HG03521 (cell line): ENCODE data around the gene CFAP57.
A peak's percentile ranks its signal among the peaks of the same experiment; 100 is the strongest.
"Not testable (repeated sequence)": the region's sequence is repeated elsewhere in the genome, so short reads cannot be mapped to it uniquely, and the experiment has no call there.

Experiments used
- ATAC-seq: cut with Tn5 transposase; IDR thresholded peaks from one replicate; pipeline ENCODE4 v1.9.1; 2021; ENCODE audit warnings: mild to moderate bottlenecking, moderate library complexity; ENCODE audit not compliant: unreplicated experiment

CFAP57 gene

DNA sequence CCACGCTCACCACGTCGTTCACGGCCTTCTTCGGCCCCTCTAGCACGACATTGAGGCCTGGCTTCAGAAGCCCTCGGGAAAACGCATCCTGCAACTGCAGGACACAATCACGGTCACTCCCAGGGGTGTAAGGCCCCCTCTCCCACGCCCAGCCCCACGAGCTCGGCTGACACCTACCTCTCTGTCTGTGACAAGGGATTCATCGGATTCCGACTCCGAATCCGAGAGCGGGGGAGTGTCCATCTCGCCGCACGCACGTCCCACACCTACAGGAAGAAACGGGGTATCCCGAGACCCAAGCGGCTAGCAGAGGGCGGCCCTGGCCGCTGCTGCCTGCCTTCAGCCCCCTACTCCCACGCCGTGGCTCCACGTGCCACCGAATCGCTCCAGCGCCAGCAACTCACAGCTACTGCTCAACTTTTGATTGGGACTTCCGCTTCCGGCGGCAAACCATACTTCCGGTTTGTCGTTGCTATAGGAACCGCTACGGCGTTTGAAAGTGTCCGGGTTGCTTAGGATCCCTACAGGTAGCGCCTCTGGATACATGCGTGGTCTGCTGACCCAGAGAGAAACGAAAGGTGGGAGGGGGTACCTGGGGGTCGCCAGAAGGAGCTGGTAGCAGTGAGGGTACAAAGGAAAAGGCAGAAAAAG lies at the start of gene CFAP57, which contains the start of gene EBNA1BP2:
Gene CFAP57, plus strand, starts transcription at position 455 of the 651 bp plus-strand sequence. CDS start 424 bp downstream, outside the sequence.
Gene EBNA1BP2, minus strand, starts transcription at position 415 of the 651 bp plus-strand sequence. Its CDS starts 172 bp downstream, at position 243.
- peak; percentile 85 for ATAC-seq

DNA sequence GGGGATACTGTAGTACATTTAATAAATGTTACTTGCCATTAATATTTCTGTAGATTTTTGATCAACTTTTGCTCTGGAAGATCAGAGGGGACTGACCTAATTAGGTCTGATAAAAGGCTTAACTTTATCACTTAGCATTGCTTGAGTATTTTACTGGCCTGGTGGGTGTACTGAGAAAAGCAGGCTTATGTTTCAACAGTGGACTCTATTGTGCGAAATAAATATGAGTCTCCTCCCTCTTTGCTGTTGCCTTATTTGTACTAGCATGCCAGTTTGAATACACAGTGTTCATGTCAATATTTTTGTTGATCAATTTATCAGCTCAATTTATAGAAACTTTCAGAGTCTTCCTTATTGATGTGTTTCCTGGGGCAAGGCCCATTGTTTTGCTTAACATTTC lies 49.1 kb upstream of the CFAP57 start:
- ATAC-seq: no peak

DNA sequence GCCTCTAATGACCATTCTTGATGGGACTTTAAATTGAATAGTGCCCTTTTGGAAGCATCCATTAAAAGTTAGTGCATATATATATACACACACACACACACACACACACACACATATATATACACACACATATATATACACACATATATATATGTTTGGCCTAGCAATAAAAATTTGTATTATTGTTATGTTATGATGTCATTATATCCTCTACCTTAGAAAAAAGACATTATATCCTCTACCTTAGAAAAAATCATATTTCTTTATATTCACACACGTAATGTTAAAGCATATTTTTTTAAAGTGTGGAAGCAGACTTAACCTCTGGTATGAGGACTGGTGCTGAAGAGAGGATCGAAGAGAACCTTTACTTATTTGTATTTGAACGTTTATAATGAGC lies 43.3 kb upstream of the CFAP57 start:
- ATAC-seq: no peak

DNA sequence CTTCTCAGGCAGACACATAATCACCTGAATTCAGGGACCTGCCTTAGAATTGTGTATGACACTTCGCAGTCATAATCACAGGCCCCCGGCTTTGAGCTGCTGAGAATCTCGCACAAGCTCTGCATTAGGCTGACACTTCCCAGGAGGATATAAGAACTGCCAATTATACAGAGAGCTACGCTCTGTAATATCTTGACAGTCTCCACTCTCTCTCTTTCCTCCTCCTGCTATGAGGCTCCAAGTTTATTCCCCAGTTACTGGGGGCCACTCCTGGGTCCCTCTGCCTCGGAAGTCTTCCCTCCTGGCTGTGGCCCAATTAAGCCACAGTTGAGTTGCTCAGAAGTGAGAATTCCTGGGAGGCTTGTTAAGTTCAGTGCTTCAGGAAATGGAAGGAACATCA lies 42.7 kb upstream of the CFAP57 start:
- ATAC-seq: no peak

DNA sequence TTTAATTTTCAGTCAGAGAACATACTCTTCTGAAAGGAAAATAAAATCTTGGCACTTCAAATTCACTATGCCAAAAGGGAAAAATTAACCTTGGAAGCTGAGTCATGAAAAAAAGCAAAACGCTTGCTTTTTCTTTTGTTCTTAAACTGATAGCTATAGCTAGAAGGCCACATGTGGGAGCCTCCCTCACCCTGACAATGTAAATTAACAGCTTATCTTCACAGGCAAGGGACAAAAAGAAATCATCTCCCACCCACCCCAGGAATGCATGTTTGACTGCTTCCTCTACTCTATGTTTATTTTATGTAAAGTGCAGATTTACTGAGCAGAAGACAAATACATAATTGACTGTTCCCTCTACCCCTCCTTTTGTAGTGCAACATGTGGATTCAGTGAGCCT lies 38.1 kb upstream of the CFAP57 start:
- ATAC-seq: no peak

DNA sequence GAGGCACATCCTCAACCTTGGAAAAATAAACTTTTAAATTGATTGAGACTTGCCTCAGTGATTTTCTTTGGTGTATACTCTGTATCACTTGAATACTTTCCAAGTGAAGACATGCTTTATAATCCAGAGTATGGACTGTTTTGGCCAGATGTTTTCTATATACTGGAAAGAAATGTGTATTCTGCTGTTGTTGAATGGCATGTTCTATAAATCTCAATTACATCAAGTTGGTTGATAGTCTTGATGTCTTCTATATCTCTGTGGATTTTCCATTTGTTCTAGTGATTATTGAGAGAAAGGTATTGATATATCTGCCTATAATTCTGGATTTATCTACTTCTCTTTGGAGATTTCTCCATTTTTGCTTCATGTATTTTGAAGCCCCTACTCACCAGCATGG lies 37.5 kb upstream of the CFAP57 start:
- ATAC-seq: no peak

DNA sequence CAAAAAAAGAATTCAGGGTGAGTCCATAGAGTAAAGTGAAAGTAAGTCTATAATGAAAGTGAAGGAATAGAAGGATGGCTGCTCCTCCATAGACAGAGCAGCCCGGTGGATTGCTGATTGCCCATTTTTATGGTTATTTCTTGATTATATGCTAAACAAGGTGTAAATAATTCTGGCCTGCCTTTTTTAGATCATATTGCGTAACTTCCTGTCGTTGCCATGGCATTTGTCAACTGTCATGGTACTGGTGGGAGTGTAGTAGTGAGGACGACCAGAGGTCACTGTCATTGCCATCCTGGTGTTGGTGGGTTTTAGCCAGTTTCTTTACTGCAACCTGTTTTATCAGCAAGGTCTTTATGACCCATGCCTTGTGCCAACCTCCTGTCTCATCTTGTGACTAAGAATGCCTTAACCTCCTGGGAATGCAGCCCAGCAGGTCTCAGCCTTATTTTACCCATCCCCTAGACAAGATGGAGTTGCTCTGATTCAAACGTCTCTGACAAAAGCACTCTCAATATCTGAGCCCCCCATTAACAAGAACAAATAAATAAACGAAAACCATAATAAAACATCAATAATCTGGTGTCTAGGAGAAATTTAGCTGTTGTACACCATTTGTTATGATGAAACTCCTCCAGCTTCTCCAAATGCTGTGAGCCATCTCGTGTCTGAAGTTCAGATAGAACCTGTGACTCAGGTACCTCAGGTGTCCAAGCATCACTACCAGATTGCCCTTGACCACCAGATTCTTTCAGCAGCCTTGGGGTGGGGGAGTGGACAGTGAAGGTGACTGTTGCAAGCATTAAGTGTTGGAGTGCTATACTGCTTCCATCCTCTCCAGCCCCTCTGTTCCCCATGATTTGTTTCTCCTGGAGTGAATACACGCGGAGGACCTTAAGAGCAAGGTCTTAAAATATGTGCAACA lies 36.0 kb upstream of the CFAP57 start:
- no peak for ATAC-seq

DNA sequence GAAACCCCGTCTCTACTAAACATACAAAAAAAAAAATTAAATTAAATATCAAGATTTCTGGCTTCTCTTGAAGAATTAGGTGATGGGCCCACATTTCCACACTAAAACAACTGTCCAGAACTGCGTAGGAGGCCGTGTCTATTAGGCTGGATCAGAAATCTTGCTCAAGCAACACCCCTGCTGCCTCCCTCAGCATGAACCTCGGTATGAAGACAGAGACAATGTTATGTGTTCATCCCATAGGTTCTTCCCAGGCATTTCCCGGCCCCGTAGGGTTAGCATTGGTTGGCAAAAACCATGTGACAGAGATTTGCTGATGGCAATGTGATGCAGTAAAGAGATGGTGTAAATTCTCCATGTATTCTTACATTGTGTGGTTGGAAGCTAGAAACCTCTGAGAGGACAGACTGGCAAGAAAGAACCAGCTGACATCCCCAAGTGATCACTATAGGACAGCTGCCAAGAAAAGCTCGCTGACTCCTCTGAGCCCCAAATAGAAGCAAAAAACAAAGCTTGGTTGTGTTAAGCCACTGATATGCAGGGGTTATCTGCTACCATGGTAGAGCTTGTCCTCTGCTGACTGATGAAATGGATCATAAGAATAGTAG lies 34.6 kb upstream of the CFAP57 start:
- no peak for ATAC-seq

DNA sequence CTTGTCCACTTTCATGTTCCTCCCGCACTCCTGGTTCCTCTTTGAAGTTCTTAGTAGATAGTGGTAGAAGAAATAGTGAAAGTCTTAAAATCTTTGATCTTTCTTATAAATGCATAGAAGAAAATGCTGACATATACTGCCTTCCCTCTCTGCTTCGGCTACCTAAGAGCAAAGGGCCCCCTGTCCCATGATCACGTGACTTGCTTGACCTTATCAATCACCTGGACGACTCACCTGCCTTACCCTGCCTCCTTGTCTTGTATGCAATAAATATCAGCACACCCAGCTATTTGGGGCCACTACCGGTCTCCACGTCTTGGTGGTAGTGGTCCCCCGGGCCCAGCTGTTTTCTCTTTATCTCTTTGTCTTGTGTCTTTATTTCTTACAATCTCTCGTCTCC lies 32.8 kb upstream of the CFAP57 start:
- ATAC-seq: not testable (repeated sequence)

DNA sequence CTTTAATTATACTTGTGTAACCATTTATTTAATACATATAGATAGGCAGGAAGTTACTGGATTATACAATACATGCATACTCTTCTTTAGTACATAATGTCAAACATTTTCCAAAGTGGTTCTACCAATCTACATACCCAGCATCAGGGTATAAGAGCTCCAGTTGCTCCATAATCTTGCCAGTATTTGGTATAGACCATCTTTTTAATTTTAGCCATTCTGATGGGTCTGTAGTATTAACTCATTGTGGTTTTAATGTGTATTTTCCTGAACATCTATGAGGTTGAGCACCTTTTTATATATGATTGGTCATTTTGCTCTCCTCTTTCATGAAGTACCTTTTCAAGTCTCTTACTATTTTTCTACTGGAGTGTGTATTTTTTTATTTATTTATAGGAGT lies 32.1 kb upstream of the CFAP57 start:
- no peak for ATAC-seq

DNA sequence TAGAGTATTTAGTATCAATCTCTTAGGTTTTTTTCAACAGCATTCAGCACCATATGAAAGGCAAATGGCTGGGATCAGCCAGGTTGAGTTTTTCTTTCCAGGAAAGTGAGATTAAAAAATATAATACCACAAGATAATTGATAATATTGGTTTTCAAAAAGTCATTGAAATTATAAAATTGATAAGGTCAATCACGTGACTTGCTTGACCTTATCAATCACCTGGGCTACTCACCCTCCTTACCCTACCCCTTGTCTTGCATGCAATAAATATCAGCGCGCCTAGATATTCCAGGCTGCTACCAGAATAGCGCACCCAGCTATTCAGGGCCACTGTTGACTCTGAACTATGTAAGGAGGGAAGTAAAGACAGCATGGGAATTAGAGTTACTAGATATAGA lies 31.5 kb upstream of the CFAP57 start:
- no peak for ATAC-seq

DNA sequence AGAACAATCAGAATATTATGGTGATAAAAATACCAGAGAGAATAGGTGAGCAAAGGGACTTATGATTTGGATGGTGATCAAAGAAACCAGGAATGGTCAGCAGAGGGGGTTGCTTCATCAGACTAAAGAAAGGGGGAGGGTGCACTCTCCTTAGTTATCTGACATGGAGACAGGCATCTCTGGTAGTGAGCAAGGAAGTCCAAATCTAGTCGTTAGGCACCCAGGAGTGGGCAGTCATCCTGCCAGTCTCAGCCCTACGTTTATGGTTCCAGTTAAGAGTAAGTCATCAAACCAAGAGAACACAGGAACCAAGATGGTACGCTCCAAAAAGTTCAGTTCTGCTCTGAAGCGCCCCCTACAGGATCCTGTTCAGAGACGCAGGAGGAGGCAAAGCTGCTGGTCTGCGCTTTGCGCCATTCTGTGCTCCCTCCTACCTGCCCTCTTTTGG lies 28.7 kb upstream of the CFAP57 start:
- no peak for ATAC-seq

DNA sequence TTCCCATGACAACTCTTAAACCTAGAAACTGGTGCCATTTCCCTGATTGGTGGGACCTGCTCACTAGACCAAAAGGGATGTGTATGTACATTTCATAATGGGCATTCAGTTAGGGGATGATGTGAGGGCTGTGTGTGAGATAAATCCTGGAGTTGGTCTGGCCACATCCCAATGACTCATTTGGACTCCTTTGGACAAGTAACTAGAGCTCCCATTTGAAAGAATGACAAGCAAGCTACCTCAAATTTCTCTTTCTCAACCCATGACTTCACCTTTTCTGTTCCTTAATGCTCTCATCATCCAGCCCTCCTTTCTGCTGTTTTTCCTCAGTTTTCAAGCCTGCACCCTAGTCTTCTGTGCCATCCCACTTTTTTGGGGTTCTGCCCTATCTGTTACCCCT lies 27.9 kb upstream of the CFAP57 start:
- ATAC-seq: no peak

DNA sequence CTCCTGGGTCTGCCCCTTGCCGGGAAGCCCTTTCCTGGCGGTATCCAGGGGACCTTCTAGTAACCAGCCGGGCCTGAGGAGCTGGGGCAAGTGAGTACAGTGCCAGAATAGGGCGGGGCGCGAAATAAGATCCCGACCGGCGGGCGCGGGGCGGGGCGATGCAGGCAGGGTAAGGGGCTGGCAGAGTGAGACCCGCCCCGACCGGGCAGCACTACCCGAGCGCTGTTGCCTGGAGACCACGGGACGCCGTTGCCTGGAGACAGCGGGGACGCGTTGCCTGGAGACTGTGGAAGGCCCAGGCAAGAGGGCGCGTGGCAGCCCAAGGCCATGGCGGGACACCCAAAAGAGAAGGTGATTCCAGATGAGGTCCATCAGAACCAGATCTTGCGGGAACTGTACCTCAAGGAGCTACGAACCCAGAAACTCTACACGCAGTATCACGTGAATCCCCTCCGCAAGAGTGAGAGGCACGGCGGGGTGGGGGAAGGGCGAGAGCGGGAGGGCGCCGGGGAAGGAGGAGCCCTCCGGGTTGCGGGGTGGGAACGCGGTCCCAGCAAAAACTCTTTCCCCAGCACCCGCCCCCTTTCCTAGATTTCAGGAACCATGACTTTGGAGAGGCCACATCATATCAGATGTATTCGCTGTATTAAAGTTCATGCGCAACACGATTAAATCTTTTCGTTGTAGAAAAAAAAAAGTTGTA lies 24.4 kb upstream of the CFAP57 start:
- no peak for ATAC-seq

DNA sequence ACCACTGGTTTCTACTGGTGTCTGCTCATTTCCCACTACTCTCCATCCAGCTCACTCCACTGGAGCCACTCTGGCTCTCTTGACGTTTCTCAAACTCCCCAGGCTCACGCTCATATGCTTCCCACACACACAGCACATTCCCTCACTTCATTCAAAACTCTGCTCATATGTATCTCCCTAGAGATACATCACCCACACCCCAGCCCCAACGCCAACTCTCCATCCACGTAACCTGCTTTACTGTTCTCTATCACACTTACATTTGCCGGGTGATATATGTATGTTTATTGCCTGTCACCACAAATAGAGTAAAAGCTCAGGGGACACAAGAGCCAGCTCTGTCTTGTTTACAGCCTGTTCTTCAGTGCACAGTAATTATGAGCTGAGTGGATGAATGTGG lies 22.2 kb upstream of the CFAP57 start:
- ATAC-seq: no peak

DNA sequence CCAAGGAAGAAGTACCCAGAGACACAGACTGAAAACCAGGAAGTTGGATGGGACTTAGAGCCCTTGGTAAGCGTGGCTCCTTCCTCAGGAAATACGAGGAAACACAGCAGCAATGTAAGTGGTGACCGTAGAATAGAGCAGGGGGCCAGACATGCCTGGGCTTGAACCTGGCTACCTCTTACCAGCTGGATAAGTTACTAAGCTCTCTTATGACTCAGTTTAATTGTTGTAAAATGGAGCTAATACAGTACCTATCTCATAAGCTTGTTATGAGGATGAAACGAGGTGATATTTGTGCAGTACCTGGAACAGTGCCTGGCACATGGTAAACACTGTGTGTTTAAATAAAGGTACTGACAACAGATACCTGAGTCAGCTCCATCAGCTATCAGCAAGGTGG lies 19.3 kb upstream of the CFAP57 start:
- no peak for ATAC-seq

DNA sequence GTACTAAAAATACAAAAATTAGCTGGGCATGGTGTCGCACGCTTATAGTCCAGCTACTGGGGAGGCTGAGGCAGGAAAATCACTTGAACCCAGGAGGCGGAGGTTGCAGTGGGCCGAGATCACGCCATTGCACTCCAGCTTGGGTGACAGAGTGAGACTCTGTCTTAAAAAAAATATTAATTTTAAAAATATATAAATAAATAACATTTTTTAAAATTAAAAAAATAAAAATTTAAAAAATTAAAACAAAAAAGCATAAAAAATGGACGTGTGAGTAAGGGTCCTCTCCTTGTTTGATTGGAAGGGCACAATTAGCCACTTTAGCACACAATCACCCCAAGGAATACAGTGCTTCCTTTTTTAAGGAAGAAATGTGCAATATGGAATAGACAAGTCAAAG lies 18.7 kb upstream of the CFAP57 start:
- no peak for ATAC-seq

DNA sequence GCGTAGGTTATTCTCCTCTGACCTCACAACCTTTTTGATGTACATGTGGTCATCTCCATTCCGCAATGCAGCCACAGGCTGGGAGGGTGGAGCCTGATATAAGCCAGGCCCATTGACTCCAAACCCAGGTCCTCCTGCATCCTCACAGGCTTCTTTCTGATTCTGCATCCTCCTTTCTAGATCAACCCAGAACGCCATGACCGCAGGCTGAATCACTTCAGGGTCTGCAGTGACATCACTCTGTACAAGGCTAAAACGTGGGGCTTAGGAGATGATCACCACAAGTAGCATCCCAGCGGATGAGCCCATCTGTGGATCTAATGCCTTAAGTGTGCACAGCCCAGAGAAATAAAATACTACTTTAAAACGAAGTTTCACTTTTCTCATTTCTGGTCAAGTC lies 16.1 kb upstream of the CFAP57 start:
- ATAC-seq: no peak

DNA sequence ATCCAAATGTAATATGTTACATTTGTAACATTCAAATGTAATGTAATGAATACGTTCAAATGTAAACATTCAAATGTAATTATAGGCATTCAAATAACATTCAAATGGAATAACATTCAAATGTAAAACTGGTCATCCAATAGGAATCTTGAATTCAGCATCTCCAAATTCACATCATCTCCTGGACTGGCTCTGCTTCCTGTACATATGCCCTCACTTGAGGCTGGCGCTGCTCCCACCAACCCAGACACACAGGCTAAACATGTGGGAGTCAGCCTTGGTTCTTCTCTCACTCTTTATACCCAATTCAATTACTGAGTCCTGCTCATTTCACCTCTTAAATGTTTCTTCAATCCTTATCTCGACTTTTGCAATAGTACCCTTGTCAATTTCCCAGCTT lies 7.0 kb upstream of the CFAP57 start:
- ATAC-seq: no peak

DNA sequence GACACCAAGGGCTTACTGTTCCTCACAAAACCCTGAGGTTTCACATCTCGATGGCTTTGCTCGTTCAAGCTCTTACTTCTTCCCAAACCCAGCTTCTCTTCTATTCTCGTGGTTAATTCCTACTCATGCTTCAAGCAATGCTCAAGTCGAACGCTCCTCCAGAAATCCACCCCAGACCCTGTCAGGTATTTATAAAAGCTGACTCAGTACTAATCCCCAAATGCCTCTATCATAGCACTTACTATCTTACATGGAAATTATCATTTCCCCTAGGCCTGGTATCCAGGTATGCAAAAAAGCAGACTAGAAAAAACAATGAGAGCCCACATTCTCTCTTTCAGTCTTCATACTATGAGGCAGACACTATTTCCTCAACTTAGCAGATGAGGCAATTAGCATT lies 6.4 kb upstream of the CFAP57 start:
- ATAC-seq: no peak

DNA sequence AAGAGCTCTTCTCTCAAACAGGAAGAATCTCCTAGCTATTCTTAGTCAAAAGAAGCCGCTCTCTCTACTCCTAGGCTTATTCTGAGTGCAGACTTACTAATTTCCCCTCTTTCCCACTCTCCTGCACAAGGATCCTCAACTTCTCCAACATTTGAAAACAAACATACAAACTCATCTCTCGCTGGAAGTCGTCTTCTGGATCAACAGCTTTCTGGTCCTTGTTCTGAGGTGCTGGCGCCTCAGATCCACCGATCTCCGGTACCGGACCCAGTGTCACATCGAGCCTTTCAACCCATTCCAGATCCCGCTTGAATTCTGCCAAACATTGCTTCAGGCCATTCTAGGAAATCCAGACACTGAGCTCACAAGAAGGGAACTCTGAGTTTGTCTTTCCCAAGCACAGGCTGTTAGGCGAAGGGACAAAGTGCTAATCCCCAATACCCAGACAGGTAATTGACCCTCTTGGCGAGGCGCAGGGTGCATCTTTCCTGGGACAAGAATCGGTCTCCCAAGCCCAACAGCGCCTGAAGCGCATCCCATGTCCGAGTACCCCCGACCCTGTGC lies 736 bp upstream of the CFAP57 start:
- peak; percentile 10 for ATAC-seq
